ENCODE results near the gene MRPL2.

Gene MRPL2

GRCh38 chr6:43047998-43048397 lies 11.2 kb downstream of the MRPL2 start:
- TF ChIP-seq ZNF600 (tag by site-specific recombination; IDR thresholded peaks at IDR 0.05) (no peak), ZNF514 (tag by site-specific recombination; IDR thresholded peaks at IDR 0.05) (no peak), ZNF138 (tag by site-specific recombination; IDR thresholded peaks at IDR 0.05; ENCODE audit: borderline replicate concordance) (no peak), ZNF10 (tag by site-specific recombination; IDR thresholded peaks at IDR 0.05) (no peak), ZNF112 (tag by site-specific recombination; IDR thresholded peaks at IDR 0.05) (no peak), ZNF596 (tag by site-specific recombination; IDR thresholded peaks at IDR 0.05) (no peak), ZNF398 (tag by site-specific recombination; IDR thresholded peaks at IDR 0.05) (no peak), ZNF155 (tag by site-specific recombination; IDR thresholded peaks at IDR 0.05) (no peak), ZNF518A (tag by site-specific recombination; conservative IDR thresholded peaks at IDR 0.05; ENCODE audit: low read depth) (no peak), ZNF274 (IDR thresholded peaks at IDR 0.05; ENCODE audit: low read length) (no peak), ZNF274 (tag by site-specific recombination; IDR thresholded peaks at IDR 0.05; ENCODE audit: borderline replicate concordance) (no peak), ZNF843 (tag by site-specific recombination; IDR thresholded peaks at IDR 0.05) (no peak), ZBTB10 (tag by site-specific recombination; IDR thresholded peaks at IDR 0.05) (no peak), ZNF16 (tag by site-specific recombination; IDR thresholded peaks at IDR 0.05; ENCODE audit: low read depth) (no peak), ZNF677 (tag by site-specific recombination; IDR thresholded peaks at IDR 0.05) (no peak), SP2 (tag by site-specific recombination; IDR thresholded peaks at IDR 0.05) (no peak), ZNF391 (tag by site-specific recombination; IDR thresholded peaks at IDR 0.05; ENCODE audit: borderline replicate concordance, low read depth) (no peak), KLF16 (tag by site-specific recombination; IDR thresholded peaks at IDR 0.05) (no peak)
- POLR2A ChIA-PET: interaction anchor here (1.1 to 3.5 kb wide), 3 partner anchors 11 to 119 kb away, joined by 3 to 15 read pairs (median 4); partner anchors contain the start of genes CNPY3, KLC4, MRPL2 and PEX6
- CTCF ChIA-PET: interaction anchor here (0.6 to 2.0 kb wide), 3 partner anchors 21 to 146 kb away, joined by 3 to 16 read pairs (median 3); no protein-coding TSS in a partner anchor
- Histone ChIP-seq H3K4me1 (ENCODE audit: control insufficient read depth, insufficient read depth, low read length) (no peaks in the 10 kb centered on the region), H3K27ac (ENCODE audit: extremely low read depth, low read depth, low read length) (no peak overlapping the region), H3K36me3 (ENCODE audit: control insufficient read depth in 2 of 2, insufficient read depth in 1 of 2, low read length in 2 of 2) (peaks cover 10 to 87% of the 10 kb centered on the region in 2 experiments; a peak in 2 of 3 replicates), H3K4me3 (ENCODE audit: low read depth, low read length) (no peak overlapping the region), H3K9me3 (ENCODE audit: control insufficient read depth, insufficient read depth, low read depth, low read length) (no peaks in the 10 kb centered on the region)

All from HEK293 (cell line).